Measurements from ENCODE around the gene USP34. TPM values are rescaled to one million over a fixed set of nuclear protein-coding genes. Genes with fewer than 3 reads are reported as not detected.
"Not testable (repeated sequence)": the region's sequence is repeated elsewhere in the genome, so short reads cannot be mapped to it uniquely, and the experiment has no call there.

USP34 gene
- total RNA-seq, 1 donor from 2014 or later: 75.5 TPM

DNA sequence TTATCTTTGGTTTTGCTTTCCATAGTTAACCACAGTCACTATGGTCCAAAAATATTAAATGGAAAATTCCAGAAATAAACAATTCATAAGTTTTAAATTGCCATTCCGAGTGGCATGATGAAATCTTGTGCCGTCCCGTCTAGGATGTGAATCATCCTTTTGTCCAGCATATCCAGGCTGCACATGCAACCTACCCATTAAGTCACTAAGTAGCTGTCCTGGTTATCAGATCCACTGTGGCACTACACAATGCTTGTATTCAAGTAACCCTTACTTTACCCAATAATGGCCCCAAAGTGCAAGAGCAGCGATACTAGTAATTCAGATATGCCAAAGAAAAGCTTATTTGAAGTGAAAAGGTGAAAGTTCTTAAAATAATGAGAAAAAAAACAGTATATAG lies 10.7 kb downstream of the USP34 start:
- DNase-seq (ENCODE audit: low read depth in 2 of 2): peak; percentile 86 to 93

DNA sequence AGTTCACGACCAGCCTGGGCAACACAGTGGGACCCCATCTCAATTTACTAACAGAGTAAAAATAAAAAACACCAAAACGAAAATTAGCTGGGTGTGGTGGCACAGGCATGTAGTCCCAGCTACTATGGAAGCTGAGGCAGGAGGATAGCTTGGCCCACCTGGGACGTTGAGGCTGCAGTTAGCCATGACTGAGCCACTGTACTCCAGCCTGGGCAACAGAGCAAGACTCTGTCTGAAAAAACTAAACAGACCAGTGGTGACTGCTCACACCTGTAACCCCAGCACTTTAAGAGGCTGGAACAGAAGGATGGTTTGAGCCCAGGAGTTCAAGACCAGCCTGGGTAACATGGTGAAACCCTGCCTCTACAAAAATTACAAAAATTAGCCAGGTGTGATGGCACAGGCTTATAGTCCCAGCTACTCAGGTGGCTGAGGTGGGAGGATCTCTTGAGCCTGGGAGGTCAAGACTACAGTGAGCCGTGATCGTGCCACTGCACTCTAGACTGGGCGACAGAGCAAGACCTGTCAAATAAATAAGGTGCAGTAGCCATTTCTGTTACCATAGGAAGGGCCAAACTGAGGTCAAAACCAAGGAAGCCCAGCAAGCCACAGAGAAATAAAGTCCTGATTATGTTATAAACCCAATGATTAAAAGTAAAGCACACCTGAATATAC lies 14.0 kb downstream of the USP34 start:
- no peak for DNase-seq (ENCODE audit: low read depth in 2 of 2)

DNA sequence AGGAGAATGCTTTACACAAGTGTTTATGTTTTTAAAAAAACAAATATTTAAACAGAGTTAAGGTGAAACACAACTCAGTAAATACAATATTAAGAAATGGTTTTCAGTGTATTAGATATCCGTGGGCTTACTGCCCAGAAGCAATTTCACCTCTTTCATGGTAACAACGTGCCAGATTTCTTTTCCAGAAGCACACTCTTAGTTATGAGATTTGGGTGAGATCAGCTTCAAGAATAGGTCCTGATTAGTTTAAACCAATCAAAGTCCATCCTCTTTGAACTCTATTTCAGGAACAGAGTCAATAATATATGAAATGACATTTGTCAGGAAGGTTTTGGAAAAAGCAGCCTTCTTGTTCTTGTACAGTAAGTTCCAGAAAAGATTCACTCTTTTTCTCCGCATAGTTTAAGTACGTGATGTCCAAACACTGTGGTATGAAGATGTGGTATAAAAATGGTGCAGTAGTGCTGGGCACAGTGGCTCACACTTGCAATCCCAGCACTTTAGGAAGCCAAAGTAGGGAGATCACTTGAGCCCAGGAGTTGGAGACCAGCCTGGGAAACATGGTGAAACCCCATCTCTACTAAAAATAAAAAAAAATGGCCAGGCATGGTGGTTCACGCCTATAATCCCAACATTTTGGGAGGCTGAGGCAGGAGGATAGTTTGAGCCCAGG lies 14.7 kb downstream of the USP34 start:
- no peak for DNase-seq (ENCODE audit: low read depth in 2 of 2)

DNA sequence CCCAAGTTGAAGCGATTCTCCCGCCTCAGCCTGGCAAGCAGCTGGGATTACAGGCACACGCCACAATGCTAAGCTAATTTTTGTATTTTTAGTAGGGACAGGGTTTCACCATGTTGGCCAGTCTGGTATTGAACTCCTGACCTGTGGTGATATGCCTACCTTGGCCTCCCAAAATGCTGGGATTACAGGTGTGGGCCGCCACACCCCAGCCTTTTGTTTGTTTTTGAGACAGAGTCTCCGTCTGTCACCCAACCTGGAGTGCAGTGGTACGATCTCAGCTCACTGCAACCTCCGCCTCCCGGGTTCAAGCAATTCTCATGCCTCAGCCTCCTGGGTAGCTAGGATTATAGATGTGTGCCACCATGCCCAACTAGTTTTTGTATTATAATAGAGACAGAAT lies 15.9 kb downstream of the USP34 start:
- not testable (repeated sequence) for DNase-seq (ENCODE audit: low read depth in 2 of 2)

DNA sequence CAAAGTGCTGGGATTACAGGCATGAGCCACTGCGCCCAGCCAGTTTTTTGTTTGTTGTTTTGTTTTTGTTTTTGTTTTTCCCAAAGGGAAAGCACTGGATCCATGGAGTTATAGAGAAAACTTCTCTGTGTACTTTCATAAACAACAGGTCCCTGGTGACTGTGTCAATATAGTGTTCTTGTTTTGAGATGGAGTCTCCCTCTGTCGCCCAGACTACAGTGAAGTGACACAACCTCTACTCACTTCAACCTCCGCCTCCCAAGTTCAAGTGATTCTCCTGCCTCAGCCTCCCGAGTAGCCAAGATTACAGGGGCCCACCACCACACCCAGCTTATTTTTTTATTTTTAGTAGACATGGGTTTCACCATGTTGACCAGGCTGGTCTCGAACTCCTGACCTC lies 16.5 kb downstream of the USP34 start:
- no peak for DNase-seq (ENCODE audit: low read depth in 2 of 2)

DNA sequence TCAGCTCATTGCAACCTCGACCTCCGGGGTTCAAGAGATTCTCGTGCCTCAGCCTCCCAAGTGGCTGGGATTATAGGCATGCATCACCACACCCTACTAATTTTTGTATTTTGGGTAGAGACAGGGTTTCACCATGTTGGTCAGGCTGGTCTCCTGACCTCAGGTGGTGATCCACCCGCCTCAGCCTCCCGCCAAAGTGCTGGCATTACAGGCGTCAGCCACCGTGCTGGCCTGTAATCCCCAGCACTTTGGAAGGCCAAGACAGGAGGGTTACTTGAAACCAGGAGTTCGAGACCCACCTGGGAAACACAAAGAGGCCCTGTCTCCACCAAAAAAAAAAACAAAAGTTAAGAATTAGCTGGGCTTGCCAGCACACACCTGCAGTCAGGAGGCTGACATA lies 18.5 kb downstream of the USP34 start:
- DNase-seq (ENCODE audit: low read depth in 2 of 2): no peak

DNA sequence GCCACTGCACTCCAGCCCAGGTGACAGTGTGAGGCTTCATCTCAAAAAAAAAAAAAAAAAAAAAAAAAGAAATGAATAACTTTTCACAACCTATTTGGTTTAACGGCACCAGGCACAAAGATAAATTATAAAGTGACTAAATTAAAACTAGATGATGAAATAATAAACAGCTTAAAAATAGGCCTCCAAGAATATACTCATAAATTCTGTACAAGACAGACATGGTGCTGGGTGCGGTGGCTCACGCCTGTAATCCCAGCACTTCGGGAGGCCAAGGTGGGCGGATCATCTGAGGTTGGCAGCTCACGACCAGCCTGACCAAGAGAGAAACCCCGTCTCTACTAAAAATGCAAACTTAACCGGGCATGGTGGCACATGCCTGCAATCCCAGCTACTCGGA lies 19.7 kb downstream of the USP34 start:
- DNase-seq (ENCODE audit: low read depth in 2 of 2): no peak

DNA sequence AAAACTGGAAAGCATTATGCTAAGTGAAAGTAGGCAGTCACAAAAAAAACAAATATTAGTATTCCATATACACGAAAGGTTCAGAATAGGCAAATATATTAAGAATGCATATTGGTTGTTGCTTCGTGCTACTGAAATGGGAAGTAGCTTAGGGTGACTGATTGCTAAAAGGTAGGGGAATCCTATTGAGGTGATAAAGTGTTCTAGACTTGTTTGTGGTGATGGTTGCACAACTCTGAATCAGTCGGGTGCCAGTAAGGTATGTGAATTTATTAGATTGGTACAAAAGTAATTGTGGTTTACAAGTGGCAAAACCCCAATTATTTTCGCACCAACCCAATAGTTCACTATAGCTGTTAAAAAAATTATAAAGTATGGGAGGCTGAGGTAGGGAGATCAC lies 20.7 kb downstream of the USP34 start:
- no peak for DNase-seq (ENCODE audit: low read depth in 2 of 2)

DNA sequence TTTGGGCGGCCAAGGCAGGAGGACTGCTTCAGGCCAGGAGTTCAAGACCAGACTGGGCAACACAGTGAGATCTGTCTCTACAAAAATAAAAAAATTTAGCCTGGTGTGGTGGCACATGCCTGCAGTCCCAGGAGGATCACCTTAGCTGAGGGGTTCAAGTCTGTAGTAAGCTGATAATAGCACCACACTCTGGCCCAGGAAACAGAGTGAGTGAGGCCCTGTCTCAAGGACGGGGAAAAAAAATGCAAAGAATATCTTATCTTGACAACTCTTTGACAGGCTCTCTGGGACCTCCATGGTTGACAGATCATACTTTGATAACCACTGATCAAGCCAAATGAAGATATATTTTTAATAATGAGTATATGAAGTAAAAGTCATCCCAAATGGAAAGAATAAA lies 22.7 kb downstream of the USP34 start:
- DNase-seq (ENCODE audit: low read depth in 2 of 2): no peak

DNA sequence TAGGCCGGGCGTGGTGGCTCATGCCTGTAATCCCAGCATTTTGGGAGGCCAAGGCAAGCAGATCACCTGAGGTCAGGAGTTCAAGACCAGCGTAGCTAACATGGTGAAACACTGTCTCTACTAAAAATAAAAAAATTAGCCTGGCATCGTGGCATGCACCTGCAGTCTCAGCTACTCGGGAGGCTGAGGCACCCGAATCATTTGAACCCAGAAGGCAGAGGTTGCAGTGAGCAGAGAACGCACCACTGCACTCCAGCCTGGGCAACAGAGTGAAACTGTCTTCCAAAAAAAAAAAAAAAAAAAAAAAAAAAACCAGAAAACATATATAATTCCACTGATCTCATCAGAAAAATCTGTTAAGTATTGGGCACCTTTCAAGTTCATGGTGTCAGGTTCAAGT lies 23.9 kb downstream of the USP34 start:
- DNase-seq (ENCODE audit: low read depth in 2 of 2): not testable (repeated sequence)

DNA sequence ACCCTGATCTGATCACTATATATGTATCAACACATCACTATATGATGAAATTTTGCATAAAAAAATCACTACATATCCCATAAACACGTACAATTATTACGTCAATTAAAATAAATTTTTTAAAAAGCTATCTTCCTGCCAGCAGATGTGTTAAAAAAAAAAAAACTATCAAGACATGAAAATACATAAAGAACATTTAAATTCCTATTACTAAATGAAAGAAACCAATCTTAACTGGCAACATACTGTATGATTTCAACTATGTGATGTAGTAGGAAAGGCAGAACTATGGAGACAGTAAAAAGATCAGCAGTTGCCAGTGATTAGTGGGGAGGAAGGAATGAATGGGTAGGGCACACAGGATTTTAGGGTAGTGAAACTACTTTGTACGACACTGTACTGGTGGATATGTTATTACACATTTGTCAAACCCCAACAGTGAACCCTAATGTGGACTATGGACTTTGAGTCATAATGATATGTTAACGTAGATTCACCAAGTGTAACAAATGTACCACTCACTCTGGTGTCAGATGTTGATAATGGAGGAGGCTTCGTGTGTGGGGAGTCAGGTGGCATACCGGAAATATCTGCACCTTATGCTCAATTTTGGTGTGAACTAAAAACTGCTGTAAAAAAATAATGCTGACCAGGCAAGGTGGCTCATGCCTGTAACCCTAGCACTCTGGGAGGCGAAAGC lies 27.4 kb downstream of the USP34 start:
- no peak for DNase-seq (ENCODE audit: low read depth in 2 of 2)

DNA sequence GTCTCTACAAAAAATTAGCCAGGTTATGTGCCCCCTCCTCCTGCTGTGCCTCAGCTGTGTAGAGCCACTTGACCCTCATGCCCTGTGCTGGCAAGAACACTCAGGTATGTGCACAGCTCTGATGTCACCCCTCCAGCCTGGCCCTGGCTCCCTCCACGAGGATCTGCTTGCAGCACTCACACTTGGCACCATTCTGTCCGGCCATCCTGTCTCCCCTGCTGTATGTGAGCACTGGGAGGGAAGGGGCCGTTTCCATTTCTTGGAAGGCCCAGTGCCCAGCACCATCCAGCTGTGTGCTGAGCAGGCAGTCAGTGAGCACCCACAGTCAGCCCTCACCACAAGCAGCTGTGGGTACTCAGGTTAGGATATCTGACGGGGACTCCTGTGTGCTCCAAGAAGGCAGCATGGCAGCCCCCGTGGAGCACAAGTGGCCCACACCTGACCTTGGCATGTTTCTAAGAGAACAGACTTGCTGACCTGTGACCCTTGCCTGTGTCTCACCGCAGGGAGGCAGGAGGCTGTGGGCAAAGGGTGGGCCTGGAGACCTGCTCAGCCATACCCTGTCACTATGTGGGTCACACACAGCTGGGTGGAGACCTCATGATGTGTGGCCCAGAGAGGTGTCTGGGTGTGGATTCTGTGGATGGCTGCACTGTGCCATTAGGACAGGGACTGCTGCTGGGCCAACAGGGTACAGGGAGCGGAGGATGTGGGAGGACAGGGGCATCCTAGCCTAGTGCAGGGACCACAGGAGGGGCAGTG lies 31.5 kb downstream of the USP34 start:
- no peak for DNase-seq (ENCODE audit: low read depth in 2 of 2)

DNA sequence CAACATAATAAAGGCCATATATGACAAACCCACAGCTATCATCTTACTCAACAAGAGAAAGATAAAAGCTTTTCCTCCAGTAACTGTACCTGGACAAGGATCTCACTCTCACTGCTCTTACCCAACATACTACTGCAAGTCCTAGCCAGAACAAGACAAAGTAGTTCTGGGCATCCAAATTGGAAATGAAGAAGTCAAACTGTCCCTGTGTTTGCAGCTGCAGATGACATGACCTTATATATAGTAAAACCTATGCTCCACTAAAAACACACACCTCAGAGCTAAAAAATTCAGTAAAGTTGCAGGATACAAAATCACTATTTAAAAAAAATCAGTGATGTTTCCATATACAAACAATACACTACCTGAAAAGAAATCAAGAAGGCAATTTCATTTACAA lies 32.2 kb downstream of the USP34 start:
- DNase-seq (ENCODE audit: low read depth in 2 of 2): no peak

DNA sequence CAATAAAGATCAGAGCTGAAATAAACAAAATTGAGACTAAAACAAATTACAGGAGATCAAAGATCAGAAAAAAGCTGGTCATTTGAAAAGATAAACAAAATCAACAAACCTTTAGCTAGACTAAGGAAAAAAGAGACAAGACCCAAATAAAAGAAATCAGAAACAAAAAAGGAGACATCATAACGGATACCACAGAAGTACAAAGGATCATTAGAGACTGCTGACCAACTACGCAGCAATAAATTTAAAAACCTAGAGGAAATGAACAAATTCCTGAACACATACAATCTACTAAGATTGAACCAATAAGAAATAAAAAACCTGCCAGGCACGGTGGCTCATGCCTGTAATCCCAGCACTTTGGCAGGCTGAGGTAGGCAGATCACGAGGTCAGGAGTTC lies 33.7 kb downstream of the USP34 start:
- DNase-seq (ENCODE audit: low read depth in 2 of 2): no peak

DNA sequence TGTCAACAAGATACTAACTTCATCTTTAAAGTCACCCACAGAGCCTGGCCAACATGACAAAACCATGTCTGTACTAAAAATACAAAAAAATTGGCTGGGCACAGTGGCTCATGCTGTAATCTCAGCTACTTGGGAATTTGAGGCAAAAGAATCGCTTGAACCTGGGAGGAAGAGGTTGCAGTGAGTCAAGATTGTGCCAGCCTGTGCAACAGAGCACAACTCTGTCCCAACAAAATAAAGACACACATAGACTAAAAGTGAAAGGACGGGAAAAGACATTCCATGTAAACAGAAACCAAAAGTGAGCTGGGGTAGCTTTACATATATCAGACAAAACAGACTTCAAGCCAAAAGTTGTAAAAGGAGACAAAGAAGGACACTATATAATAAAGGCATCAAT lies 34.8 kb downstream of the USP34 start:
- DNase-seq (ENCODE audit: low read depth in 2 of 2): peak in 1 of 2 donors; percentile 21

DNA sequence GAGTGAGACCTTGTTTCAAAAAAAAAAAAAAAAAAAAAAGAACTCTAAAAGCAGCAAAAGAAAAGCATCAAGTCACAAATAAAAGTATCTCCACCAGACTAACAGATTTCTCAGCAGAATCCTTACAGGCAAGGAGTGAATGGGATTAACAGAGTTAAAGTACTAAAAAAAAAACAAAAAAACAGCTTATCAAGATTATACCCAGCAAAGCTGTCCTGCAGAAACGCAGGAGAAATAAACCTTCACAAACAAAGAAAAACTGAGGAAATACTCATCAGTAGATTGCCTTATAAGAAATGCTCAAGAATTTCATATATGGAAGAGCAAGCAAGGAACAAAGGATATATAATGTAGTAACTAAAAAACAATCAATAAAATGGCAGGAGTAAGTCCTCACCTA lies 35.6 kb downstream of the USP34 start:
- no peak for DNase-seq (ENCODE audit: low read depth in 2 of 2)

DNA sequence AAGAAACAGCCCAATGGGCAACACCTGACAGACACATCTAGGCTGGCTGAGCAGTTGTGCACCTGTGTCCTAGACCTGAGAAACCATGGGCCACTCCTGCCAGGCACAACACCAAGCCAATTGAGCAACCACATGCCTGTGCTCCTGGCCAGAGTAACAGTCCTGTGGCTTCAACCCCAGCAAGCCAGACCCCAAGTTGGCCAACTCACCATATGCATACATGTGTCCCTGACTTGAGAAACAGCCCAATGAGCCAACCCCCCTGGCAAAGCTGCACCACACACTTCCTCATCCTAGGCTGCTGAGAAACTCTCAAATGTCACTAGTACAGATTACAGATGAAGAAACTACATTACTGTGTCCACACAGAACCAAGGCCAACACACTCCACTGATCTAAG lies 36.6 kb downstream of the USP34 start:
- no peak for DNase-seq (ENCODE audit: low read depth in 2 of 2)

DNA sequence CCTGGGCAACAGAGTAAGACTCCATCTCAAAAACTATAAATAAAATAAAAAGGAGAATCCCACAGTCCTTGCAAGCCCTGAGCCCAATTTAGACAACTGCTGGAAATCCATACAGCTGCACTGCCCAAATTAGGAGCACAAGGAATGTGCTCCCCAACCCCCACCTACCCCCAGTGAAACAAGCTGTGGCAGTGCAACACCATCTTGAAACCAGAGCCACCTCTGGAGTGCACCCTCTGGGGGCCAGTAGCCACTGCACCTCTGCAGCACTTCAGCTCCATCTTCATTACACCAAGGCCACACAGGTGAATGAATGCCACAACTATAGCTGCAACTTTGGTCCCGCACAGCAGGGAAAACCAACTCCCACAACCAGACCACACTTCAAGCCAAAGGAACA lies 37.3 kb downstream of the USP34 start:
- no peak for DNase-seq (ENCODE audit: low read depth in 2 of 2)

DNA sequence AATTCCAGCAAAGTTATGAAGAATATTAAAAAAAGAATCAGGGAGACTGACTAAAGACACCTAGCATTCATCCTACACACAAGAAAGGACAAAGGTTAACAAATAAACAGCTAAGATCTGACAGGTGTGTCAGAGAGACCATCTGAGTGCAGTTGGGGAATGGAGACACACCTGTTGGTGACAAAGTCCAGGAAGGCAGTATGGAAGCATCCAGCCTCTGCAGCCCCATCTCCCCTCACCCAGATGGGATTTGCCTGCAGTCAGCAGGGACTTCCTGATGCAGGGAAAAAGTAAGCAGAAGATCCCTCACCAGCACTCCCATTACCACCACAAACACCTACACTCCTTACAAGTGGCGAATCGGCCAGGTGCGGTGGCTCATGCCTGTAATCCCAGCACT lies 37.9 kb downstream of the USP34 start:
- no peak for DNase-seq (ENCODE audit: low read depth in 2 of 2)

DNA sequence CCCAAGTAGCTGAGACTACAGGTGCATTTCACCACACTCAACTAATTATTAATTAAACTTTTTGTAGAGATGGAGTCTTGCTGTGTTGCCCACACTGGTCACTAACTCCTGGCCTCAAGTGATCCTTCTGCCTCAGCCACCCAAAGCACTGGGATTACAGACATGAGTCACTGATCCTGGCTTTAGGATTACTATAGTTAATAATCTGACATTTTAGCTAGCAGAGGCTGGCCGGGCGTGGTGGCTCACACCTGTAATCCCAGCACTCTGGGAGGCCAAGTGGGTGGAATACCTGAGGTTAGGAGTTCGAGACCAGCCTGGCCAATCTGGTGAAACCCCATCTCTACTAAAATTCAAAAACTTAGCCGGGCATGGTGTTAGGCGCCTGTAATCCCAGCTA lies 39.5 kb downstream of the USP34 start:
- no peak for DNase-seq (ENCODE audit: low read depth in 2 of 2)

DNA sequence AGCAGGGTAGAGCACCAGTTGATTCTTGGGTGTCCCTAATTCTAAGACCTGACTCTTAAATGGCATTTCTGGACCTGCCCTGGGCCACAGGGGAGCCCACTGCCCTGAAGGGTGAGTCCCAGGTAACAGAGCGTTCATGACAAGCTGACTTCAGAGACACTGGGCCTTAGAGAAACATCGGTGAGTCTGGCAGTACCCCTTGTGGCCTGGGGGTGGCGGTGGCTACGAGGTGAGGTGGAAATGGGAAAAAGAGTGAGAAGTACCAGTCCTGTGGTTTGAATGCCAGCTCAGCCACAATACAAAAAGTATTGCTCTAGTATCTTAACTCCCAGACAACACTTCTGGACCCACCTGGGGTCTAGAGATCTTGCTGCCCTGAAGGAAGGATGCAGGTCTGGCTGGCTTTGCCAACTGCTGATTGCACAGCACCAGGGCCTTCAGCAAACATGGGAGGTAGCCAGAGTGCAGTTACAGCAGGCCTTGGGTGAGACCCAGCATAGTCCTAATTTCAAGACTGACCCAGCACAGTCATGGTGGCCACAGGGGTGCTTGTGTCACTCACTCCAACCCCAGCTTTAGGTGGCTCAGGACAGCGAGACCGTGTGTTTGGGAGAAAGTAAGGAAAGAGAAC lies 44.5 kb downstream of the USP34 start:
- DNase-seq (ENCODE audit: low read depth in 2 of 2): peak; percentile 27 to 63
